WTC11 (cell line): Measurements from ENCODE around the gene MYBPHL. TPM values are rescaled to one million over a fixed set of nuclear protein-coding genes. Genes with fewer than 3 reads are reported as not detected.

ENCODE experiments used
- AR ChIP-seq: fragments of 250-450 bp; sonication (Bioruptor Pico); IDR thresholded peaks from 2 replicates; pipeline ENCODE4 v1.9.0; 2021; ENCODE audit warnings: mild to moderate bottlenecking
- E2F5 ChIP-seq: sonication (generic); formaldehyde crosslinking; IDR thresholded peaks from 2 replicates; pipeline ENCODE4 v1.8.1; 2022; ENCODE audit warnings: mild to moderate bottlenecking, moderate library complexity, missing genetic modification reagents
- FOXK1 ChIP-seq: sonication (generic); formaldehyde crosslinking; IDR thresholded peaks from 2 replicates; pipeline ENCODE4 v1.8.0; 2022; ENCODE audit warnings: mild to moderate bottlenecking, moderate library complexity, missing genetic modification reagents
- FOXP4 ChIP-seq: sonication (generic); formaldehyde crosslinking; IDR thresholded peaks from 2 replicates; pipeline ENCODE4 v1.8.0; 2022; ENCODE audit warnings: mild to moderate bottlenecking, missing genetic modification reagents
- GRHL2 ChIP-seq: fragments of 250-450 bp; sonication (Bioruptor Pico); IDR thresholded peaks from 2 replicates; pipeline ENCODE4 v1.8.0; 2022; ENCODE audit warnings: mild to moderate bottlenecking, moderate library complexity; ENCODE audit not compliant: insufficient replicate concordance, severe bottlenecking
- MYBL2 ChIP-seq: sonication (generic); formaldehyde crosslinking; IDR thresholded peaks from 2 replicates; pipeline ENCODE4 v1.8.1; 2023; ENCODE audit warnings: mild to moderate bottlenecking, moderate library complexity, missing genetic modification reagents
- NFYB ChIP-seq: sonication (generic); formaldehyde crosslinking; conservative IDR thresholded peaks from 2 replicates; pipeline ENCODE4 v1.8.0; 2022; ENCODE audit warnings: low read depth, missing genetic modification reagents
- PRDM15 ChIP-seq: sonication (generic); formaldehyde crosslinking; IDR thresholded peaks from 2 replicates; pipeline ENCODE4 v1.8.0; 2022; ENCODE audit warnings: missing genetic modification reagents
- SMAD3 ChIP-seq: sonication (generic); formaldehyde crosslinking; IDR thresholded peaks from 2 replicates; pipeline ENCODE4 v1.8.0; 2022; ENCODE audit warnings: missing genetic modification reagents, mild to moderate bottlenecking, borderline replicate concordance
- ZSCAN18 ChIP-seq: fragments of 250-450 bp; sonication (Bioruptor Pico); IDR thresholded peaks from 2 replicates; pipeline ENCODE4 v2.1.2; 2022; ENCODE audit warnings: mild to moderate bottlenecking, moderate library complexity
- total RNA-seq: library from RNA; stranded (reverse); gene quantifications from 3 replicates; pipeline ENCODE4 v1.2.3, GENCODE V29; 2021
- TF ChIP-seq, protein P1 (sequence below): sonication (generic); formaldehyde crosslinking; IDR thresholded peaks from 2 replicates; pipeline ENCODE4 v1.8.1; 2023; ENCODE audit warnings: mild to moderate bottlenecking, missing genetic modification reagents
- TF ChIP-seq, protein P2 (sequence below): sonication (generic); formaldehyde crosslinking; IDR thresholded peaks from 2 replicates; pipeline ENCODE4 v1.8.1; 2022; ENCODE audit warnings: missing genetic modification reagents, borderline replicate concordance
- TF ChIP-seq, protein P3 (sequence below): sonication (generic); formaldehyde crosslinking; conservative IDR thresholded peaks from 2 replicates; pipeline ENCODE4 v1.8.1; 2022; ENCODE audit warnings: mild to moderate bottlenecking, missing genetic modification reagents

Gene MYBPHL
- total RNA-seq, 1 experiment from 2014 or later = 1.2 TPM

- TF ChIP-seq, protein P1, sequence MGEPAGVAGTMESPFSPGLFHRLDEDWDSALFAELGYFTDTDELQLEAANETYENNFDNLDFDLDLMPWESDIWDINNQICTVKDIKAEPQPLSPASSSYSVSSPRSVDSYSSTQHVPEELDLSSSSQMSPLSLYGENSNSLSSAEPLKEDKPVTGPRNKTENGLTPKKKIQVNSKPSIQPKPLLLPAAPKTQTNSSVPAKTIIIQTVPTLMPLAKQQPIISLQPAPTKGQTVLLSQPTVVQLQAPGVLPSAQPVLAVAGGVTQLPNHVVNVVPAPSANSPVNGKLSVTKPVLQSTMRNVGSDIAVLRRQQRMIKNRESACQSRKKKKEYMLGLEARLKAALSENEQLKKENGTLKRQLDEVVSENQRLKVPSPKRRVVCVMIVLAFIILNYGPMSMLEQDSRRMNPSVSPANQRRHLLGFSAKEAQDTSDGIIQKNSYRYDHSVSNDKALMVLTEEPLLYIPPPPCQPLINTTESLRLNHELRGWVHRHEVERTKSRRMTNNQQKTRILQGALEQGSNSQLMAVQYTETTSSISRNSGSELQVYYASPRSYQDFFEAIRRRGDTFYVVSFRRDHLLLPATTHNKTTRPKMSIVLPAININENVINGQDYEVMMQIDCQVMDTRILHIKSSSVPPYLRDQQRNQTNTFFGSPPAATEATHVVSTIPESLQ = no peak
- TF ChIP-seq, protein P2, sequence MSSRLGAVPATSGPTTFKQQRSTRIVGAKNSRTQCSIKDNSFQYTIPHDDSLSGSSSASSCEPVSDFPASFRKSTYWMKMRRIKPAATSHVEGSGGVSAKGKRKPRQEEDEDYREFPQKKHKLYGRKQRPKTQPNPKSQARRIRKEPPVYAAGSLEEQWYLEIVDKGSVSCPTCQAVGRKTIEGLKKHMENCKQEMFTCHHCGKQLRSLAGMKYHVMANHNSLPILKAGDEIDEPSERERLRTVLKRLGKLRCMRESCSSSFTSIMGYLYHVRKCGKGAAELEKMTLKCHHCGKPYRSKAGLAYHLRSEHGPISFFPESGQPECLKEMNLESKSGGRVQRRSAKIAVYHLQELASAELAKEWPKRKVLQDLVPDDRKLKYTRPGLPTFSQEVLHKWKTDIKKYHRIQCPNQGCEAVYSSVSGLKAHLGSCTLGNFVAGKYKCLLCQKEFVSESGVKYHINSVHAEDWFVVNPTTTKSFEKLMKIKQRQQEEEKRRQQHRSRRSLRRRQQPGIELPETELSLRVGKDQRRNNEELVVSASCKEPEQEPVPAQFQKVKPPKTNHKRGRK = no peak
- TF ChIP-seq E2F5 (peak; percentile 65; the same call in 1 of the 2 replicates), MYBL2 (CRISPR knock-in tag) (peak; percentile 82), AR (CRISPR knock-in tag) (no peak), FOXP4 (CRISPR knock-in tag) (peak; percentile 90), GRHL2 (CRISPR knock-in tag) (no peak), PRDM15 (no peak), ZSCAN18 (CRISPR knock-in tag) (no peak), FOXK1 (CRISPR knock-in tag) (peak; percentile 72), NFYB (CRISPR knock-in tag) (no peak), SMAD3 (CRISPR knock-in tag) (peak; percentile 95)
- TF ChIP-seq, protein P3, sequence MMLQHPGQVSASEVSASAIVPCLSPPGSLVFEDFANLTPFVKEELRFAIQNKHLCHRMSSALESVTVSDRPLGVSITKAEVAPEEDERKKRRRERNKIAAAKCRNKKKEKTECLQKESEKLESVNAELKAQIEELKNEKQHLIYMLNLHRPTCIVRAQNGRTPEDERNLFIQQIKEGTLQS (CRISPR knock-in tag) = no peak
Observed at GRCh38 chr1:109263597-109264378, 43.0 kb downstream of the MYBPHL start (continued).
